HFFc6 (cell line): ENCODE data around the gene ZNF331. TPM values are rescaled to one million over a fixed set of nuclear protein-coding genes. Genes with fewer than 3 reads are reported as not detected.

Experiments
- DNase-seq: peaks from one replicate; pipeline ENCODE4 v3.0.0-alpha.2; 2018
- H3K27ac Mint-ChIP-seq: 2 replicates; pipeline ENCODE4 v1.8.0; 2020; ENCODE audit warnings: mild to moderate bottlenecking, mixed read lengths
- H3K27me3 Mint-ChIP-seq: 2 replicates; pipeline ENCODE4 v1.8.0; 2021; ENCODE audit warnings: mild to moderate bottlenecking, moderate library complexity, mixed read lengths; ENCODE audit not compliant: insufficient read depth
- H3K36me3 Mint-ChIP-seq: 2 replicates; pipeline ENCODE4 v1.8.0; 2021; ENCODE audit warnings: low read depth, mixed read lengths
- H3K4me1 Mint-ChIP-seq: 2 replicates; pipeline ENCODE4 v1.8.0; 2020; ENCODE audit warnings: low read depth, mixed read lengths
- H3K4me3 Mint-ChIP-seq: 2 replicates; pipeline ENCODE4 v1.8.0; 2020; ENCODE audit warnings: mild to moderate bottlenecking, moderate library complexity, mixed read lengths
- H3K9me3 Mint-ChIP-seq: 2 replicates; pipeline ENCODE4 v1.8.0; 2020; ENCODE audit warnings: mild to moderate bottlenecking, mixed read lengths
- total RNA-seq, 6 experiments: library from RNA; stranded (reverse); fragmentation: NEBNext Ultra II Directional; extraction: Animal tissue kit (Norgen Biotek cat#: 25700); gene quantifications; 2 replicates in 1 of 6; 3 replicates in 5 of 6; pipeline ENCODE4 v1.2.3, GENCODE V29; 2021
- TF ChIP-seq, protein P1 (sequence below): fragments of 200-600 bp; sonication (generic); IDR thresholded peaks from 2 replicates; pipeline ENCODE4 v1.5.0; 2021; ENCODE audit warnings: antibody characterized with exemption, mild to moderate bottlenecking

The ZNF331 gene
- total RNA-seq, 6 experiments from 2014 or later = 9.8 to 13.0 (median 11.3) TPM

DNA sequence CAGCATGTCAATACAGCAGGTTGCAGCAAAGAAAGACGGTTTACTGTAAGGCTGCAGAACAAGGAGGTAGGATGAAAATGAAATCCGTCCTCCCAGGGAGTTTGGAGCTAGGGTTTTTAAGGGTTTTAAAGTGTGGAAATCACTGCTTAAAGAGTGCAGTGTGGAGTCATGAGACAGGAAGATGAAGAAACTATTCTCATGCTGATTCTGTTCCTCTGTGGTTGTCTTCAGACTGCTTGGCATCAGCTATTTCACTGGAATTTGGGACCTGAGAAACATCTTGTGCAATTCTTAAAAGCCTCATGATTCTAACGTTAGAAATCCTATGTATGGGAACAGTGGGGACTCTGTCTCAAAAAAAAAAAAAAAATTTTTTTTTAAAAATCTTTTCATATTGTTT lies 11.4 kb downstream of the ZNF331 start:
- peak overlapping the region; percentile 9; the same call in 1 of the 2 replicates for H3K4me3 Mint-ChIP-seq
- H3K4me1 Mint-ChIP-seq = peaks cover 57% of the 10 kb centered on the region
- TF ChIP-seq, protein P1, sequence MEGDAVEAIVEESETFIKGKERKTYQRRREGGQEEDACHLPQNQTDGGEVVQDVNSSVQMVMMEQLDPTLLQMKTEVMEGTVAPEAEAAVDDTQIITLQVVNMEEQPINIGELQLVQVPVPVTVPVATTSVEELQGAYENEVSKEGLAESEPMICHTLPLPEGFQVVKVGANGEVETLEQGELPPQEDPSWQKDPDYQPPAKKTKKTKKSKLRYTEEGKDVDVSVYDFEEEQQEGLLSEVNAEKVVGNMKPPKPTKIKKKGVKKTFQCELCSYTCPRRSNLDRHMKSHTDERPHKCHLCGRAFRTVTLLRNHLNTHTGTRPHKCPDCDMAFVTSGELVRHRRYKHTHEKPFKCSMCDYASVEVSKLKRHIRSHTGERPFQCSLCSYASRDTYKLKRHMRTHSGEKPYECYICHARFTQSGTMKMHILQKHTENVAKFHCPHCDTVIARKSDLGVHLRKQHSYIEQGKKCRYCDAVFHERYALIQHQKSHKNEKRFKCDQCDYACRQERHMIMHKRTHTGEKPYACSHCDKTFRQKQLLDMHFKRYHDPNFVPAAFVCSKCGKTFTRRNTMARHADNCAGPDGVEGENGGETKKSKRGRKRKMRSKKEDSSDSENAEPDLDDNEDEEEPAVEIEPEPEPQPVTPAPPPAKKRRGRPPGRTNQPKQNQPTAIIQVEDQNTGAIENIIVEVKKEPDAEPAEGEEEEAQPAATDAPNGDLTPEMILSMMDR = no peak
- peaks cover 14% of the 10 kb centered on the region; the same call in 1 of the 2 replicates for H3K36me3 Mint-ChIP-seq
- no peaks in the 10 kb centered on the region for H3K9me3 Mint-ChIP-seq
- DNase-seq = peak; percentile 59
- peak overlapping the region; percentile 68 for H3K27ac Mint-ChIP-seq
- H3K27me3 Mint-ChIP-seq = no peaks in the 10 kb centered on the region; the same call in 1 of the 2 replicates

DNA sequence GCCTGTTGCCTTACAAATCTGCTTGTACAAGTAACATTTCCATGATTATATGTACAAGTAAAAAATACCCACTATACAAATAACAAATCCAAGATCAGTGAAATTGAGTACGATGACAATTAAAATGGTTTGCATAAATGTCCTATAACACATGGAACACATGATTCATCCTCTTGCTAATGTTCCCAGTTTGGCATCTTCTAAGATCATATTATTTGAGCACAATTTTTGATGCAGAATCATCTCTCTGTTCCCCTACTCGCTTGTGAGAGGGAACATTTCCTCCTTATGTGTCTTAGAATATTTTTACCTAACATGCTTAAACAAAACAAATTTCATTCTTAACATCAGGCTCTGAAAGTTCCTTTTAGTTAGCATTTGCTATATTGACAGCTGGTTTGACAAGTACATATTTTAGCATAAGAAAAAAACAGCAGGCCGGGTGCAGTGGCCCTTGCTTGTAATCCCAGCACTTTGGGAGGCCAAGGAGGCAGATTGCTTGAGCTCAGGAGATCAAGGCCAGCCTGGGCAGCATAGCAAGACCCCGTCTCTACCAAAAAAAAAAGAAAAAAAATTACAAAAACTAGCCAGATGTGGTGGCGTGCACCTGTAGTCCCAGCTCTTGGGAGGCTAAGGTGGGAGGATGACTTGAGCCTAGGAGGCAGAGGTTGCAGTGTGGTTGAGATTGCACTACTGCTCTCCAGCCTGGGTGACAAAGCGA lies 14.2 kb downstream of the ZNF331 start:
- peak overlapping the region; percentile 6 for H3K27ac Mint-ChIP-seq
- H3K27me3 Mint-ChIP-seq = no peaks in the 10 kb centered on the region; the same call in 1 of the 2 replicates
- TF ChIP-seq, protein P1 = no peak
- DNase-seq = no peak
- H3K9me3 Mint-ChIP-seq = no peaks in the 10 kb centered on the region
- no peak overlapping the region for H3K4me3 Mint-ChIP-seq
- peaks cover 12% of the 10 kb centered on the region for H3K36me3 Mint-ChIP-seq
- H3K4me1 Mint-ChIP-seq = peaks cover 37% of the 10 kb centered on the region

DNA sequence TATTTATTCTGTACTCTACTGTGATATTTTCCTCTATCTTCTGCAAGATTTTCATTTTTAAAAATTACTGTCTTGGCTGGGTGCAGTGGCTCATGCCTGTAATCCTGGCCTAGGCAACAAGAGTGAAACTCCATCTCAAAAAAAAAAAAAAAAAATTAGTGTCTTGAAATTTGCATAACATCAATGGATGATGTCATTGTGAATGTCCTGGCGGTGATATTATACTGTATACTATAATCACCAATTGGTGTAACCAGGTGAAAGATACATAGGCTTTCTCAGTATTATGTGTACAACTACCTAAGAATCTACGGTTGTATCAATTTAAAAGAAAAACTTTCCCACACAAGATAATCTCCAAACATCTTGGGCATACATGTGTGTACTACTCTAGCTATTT lies 15.2 kb downstream of the ZNF331 start:
- Mint-ChIP-seq H3K4me1 (peaks cover 34% of the 10 kb centered on the region), H3K4me3 (peak overlapping the region; percentile 91; the same call in 1 of the 2 replicates), H3K27me3 (no peaks in the 10 kb centered on the region; the same call in 1 of the 2 replicates), H3K9me3 (no peaks in the 10 kb centered on the region), H3K36me3 (peaks cover 15% of the 10 kb centered on the region), H3K27ac (peak overlapping the region; percentile 91)
- no peak for DNase-seq
- TF ChIP-seq, protein P1 = no peak

DNA sequence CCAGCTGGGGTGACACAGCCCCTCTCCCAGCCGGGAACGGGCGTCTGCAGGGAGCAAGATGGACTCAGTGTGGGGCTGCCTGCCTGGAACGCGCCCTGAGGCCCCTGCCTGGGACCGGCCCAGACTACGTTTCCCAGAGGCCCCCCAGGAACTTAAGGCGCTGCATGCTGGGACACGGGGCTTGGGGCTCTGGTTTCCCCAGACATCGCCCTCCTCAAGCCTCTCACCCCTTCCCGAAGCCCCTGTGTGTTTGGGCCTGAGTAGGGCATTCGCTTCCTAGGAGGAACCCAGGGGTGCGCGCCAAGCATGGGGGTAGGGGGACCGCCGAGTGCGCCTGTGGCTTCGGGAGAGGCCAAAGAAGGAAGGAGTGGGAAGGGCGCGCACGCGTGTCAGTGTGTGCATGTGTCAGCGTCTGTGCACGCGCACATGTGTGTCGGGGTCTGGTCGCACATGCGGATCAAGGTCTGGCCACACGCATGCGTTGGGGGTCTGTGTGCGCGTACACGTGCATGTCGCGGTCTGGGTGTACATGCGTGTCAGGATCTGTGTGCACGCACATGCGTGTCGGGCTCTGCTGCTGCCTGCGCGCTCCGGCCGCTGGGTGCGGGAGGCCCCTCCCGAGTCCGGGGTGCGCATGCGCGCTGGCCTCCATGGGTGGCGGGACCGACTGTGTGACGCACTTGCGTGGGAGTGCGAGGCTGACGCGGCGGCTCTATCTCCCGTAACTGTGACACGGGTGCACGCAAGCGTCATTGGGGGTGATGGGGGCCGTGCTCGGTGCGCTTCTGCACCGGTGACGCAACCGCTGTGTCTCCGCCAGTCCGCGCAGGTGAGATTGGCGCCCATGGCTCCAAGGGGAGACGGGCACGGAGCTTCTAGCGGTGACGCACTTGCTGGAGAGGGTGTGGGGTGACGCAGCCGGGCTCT lies 16.2 kb downstream of the ZNF331 start:
- peak overlapping the region; percentile 91 for H3K27ac Mint-ChIP-seq
- H3K9me3 Mint-ChIP-seq = no peaks in the 10 kb centered on the region
- peaks cover 31% of the 10 kb centered on the region for H3K4me1 Mint-ChIP-seq
- H3K36me3 Mint-ChIP-seq = peaks cover 24% of the 10 kb centered on the region
- DNase-seq = peak; percentile 72
- peak overlapping the region; percentile 91 for H3K4me3 Mint-ChIP-seq
- TF ChIP-seq, protein P1 = no peak
- H3K27me3 Mint-ChIP-seq = no peaks in the 10 kb centered on the region; the same call in 1 of the 2 replicates

DNA sequence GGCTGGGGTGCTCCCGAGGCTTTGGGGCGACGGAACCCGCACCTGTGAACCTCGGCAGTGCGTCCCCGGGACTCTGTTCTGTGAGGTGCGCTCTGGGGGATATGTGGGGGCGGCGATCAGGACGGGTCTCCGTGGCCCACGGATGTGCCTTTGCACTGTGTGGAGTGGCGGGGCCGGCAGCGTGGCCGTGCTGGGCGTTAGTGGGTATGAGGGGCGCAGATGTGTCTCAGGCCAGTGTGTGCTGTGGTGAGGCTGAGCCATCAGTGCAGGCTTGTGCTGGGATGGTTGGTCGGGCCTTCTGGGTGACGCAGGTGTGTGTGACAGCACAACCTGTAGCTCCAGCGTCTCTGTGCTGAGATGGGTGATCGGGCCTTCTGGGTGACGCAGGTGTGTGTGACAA lies 16.9 kb downstream of the ZNF331 start:
- Mint-ChIP-seq H3K4me1 (peaks cover 24% of the 10 kb centered on the region), H3K9me3 (no peaks in the 10 kb centered on the region), H3K4me3 (peak overlapping the region; percentile 91), H3K36me3 (peaks cover 30% of the 10 kb centered on the region), H3K27me3 (no peaks in the 10 kb centered on the region; the same call in 1 of the 2 replicates), H3K27ac (peak overlapping the region; percentile 91)
- TF ChIP-seq, protein P1 = no peak
- DNase-seq = no peak
